Heart left ventricle (tissue), 16 donors: Measurements from ENCODE around the gene KCNQ1. TPM values are rescaled to one million over a fixed set of nuclear protein-coding genes. Genes with fewer than 3 reads are reported as not detected.

ENCODE experiments used
- ATAC-seq, 4 donors: fragments of 200-7000 bp; cut with Tn5 transposase; one replicate each; pipeline ENCODE4 v1.9.1; 2020 to 2022; ENCODE audit warnings: moderate library complexity in 4 of 4, mild to moderate bottlenecking in 3 of 4, moderate number of reproducible peaks in 1 of 4
- DNase-seq, 5 donors: peaks; one replicate each; pipeline ENCODE4 v3.0.0-alpha.2; 2020
- H3K27ac ChIP-seq, 12 donors: fragments of 200-600 bp; sonication (generic) in 4 of 12; one replicate each; pipeline versions ENCODE4 v1.5.0 to v1.8.0; 2016 to 2022; ENCODE audit warnings: mild to moderate bottlenecking in 2 of 12
- H3K27me3 ChIP-seq, 9 donors: fragments of 200-600 bp; sonication (generic) in 2 of 9; one replicate each; pipeline versions ENCODE4 v1.5.1 to v1.8.0; 2016 to 2022; ENCODE audit warnings: mild to moderate bottlenecking in 3 of 9
- H3K36me3 ChIP-seq, 9 donors: fragments of 200-600 bp; sonication (generic) in 2 of 9; one replicate each; pipeline versions ENCODE4 v1.5.0 to v1.8.0; 2018 to 2022; ENCODE audit warnings: mild to moderate bottlenecking in 2 of 9
- H3K4me1 ChIP-seq, 12 donors: fragments of 200-600 bp; sonication (generic) in 4 of 12; one replicate each; pipeline versions ENCODE4 v1.5.0 to v1.8.0; 2016 to 2022; ENCODE audit warnings: mild to moderate bottlenecking in 3 of 12
- H3K4me3 ChIP-seq, 12 donors: fragments of 200-600 bp; sonication (generic) in 4 of 12; one replicate each; pipeline versions ENCODE4 v1.5.0 to v1.8.0; 2017 to 2022; ENCODE audit warnings: mild to moderate bottlenecking in 9 of 12, moderate library complexity in 4 of 12
- H3K9me3 ChIP-seq, 12 donors: fragments of 200-600 bp; sonication (generic) in 4 of 12; one replicate each; pipeline versions ENCODE4 v1.5.0 to v1.8.0; 2016 to 2022; ENCODE audit warnings: mild to moderate bottlenecking in 1 of 12
- CTCF ChIP-seq, 12 donors: fragments of 200-600 bp; sonication (generic) in 4 of 12; IDR thresholded peaks; one replicate each; pipeline versions ENCODE4 v1.5.0 to v1.8.0; 2018 to 2022; ENCODE audit warnings: antibody characterized with exemption in 12 of 12, mild to moderate bottlenecking in 5 of 12
- POLR2A ChIP-seq, 2 donors: fragments of 450-650 bp; IDR thresholded peaks; one replicate each; pipeline ENCODE4 v1.6.1; 2017; ENCODE audit warnings: antibody characterized with exemption in 2 of 2, mild to moderate bottlenecking in 2 of 2, moderate library complexity in 2 of 2
- WGBS, 4 donors: extraction: QIAGEN DNeasy Blood & Tissue Kit in 2 of 4; methylation state at CpG; one replicate each; pipeline versions ENCODE4 v1.1.5 to v1.1.7; 2013 to 2018; 5-methylcytosine and 5-hydroxymethylcytosine counted together
- intact Hi-C, 10 donors: fragments of 100-400 bp; cut with DNase I; formaldehyde crosslinking; loops; one replicate each; pipeline versions ENCODE4 v1.11.1 to v1.14.2; 2022
- polyA plus RNA-seq, 2 donors: library from polyadenylated mRNA; stranded (reverse); fragments of 200-250 nt; gene quantifications; one replicate each; pipeline ENCODE4 v1.2.3, GENCODE V29; 2013
- total RNA-seq, 9 donors: library from RNA; depleted of rRNA in 2 of 9; stranded (reverse); fragments of >200 nt in 2 of 9; fragmentation: NEBNext Ultra II Directional in 3 of 9; extraction: Animal tissue kit (Norgen Biotek cat#: 25700) in 3 of 9; gene quantifications; one replicate each; pipeline versions ENCODE4 v1.1.0 to v1.2.4, GENCODE V29; 2016 to 2023
- donor health status: ischemic (EF 13 %, LVEDD 7.1; RV severe dilation, severe dysfunction).
- donor health status: healthy with polysubstance abuse.
- donor health status: DM: no; HTN: yes; CAD: no.
- donor health status: DM: no; HTN: no; CAD: no.
- donor health status: ischemic (EF 25% LVEDD 6.9; RV normal size, moderate dysfunction).
- donor health status: ischemic (EF 25% LVEDD 5.7; RV mildly dilated, moderate dysfunction).
- donor health status: healthy.
- donor health status: DM: yes; HTN: yes; CAD: no.
- donor health status: ischemic (EF 35%, LVEDD 5.7; RV mildly dilated, moderate dysfunction).
- donor health status: nonischemic (EF 11% LVEDD 7.7; RV severe dilation, severe dysfunction).
- donor health status: DM: yes; HTN: yes; CAD: no.
- donor health status: PGD.
- donor health status: ischemic (EF 29% LVEDD 5.4; RV normal size, mild dysfunction).
- donor health status: nonischemic (EF 23%, LVEDD 6.1; RV moderate dilation, normal function).

Gene KCNQ1
- total and polyA plus RNA-seq, 11 donors = 18.6 to 42.4 (median 31.4) TPM

- no peaks in the 10 kb centered on the region for H3K36me3 ChIP-seq
- no peaks in the 10 kb centered on the region for H3K27me3 ChIP-seq
- H3K27ac ChIP-seq = peak overlapping the region in 9 of 12 donors; percentile 9 to 79 (median 77)
- TF ChIP-seq CTCF (IDR thresholded peaks at IDR 0.05) = no peak
- no peak for TF ChIP-seq POLR2A (IDR thresholded peaks at IDR 0.05)
- peak; percentile 10 to 57 (median 26) for DNase-seq
- no peaks in the 10 kb centered on the region for H3K9me3 ChIP-seq
- intact Hi-C loops = loop anchor here in 6 of 10 donors (5.0 to 10.0 kb wide), 4 partner anchors 35 to 228 kb away; partner anchors contain the start of gene KCNQ1 (in 1 of the 6)
- ATAC-seq = peak in 2 of 4 donors; percentile 3 to 12
- 76 to 83% (median 81%) methylated on average over 9 to 21 of the region's 21 CpGs for WGBS, 4 donors
- H3K4me1 ChIP-seq = peaks cover 0 to 79% (median 53%) of the 10 kb centered on the region in 12 donors
- H3K4me3 ChIP-seq = no peak overlapping the region
Measured at GRCh38 chr11:2512431-2513407, 67.9 kb downstream of the KCNQ1 start.

GRCh38 chr11:2513441-2513840 lies 68.6 kb downstream of the KCNQ1 start:
- Histone ChIP-seq H3K27ac (peak overlapping the region in 3 of 12 donors; percentile 22 to 37 (median 34)), H3K4me1 (peaks cover 0 to 79% (median 53%) of the 10 kb centered on the region in 12 donors), H3K4me3 (no peak overlapping the region), H3K9me3 (no peaks in the 10 kb centered on the region), H3K36me3 (no peaks in the 10 kb centered on the region), H3K27me3 (no peaks in the 10 kb centered on the region)
- intact Hi-C loops = loop anchor here in 6 of 10 donors (5.0 to 10.0 kb wide), 4 partner anchors 36 to 229 kb away; partner anchors contain the start of gene KCNQ1 (in 1 of the 6)
- ATAC-seq = no peak
- WGBS, 4 donors = 87 to 94% (median 90%) methylated on average over 3 to 6 of the region's 6 CpGs
- DNase-seq = peak in 1 of 5 donors; percentile 14
- TF ChIP-seq CTCF (IDR thresholded peaks at IDR 0.05) (no peak), POLR2A (IDR thresholded peaks at IDR 0.05) (no peak)

- peak; percentile 58 to 70 (median 66) for ATAC-seq
- DNase-seq = peak; percentile 37 to 61 (median 57)
- Histone ChIP-seq H3K27ac (peak overlapping the region in 5 of 12 donors; percentile 40 to 70 (median 62)), H3K4me3 (no peak overlapping the region), H3K9me3 (no peaks in the 10 kb centered on the region), H3K27me3 (no peaks in the 10 kb centered on the region), H3K36me3 (no peaks in the 10 kb centered on the region), H3K4me1 (peaks cover 0 to 58% (median 38%) of the 10 kb centered on the region in 12 donors)
- intact Hi-C loops = loop anchor here in 2 of 10 donors (5.0 to 10.0 kb wide), 2 partner anchors 53 to 231 kb away; no protein-coding TSS in a partner anchor
- TF ChIP-seq CTCF (IDR thresholded peaks at IDR 0.05) (no peak), POLR2A (IDR thresholded peaks at IDR 0.05) (no peak)
- whole genome bisulfite sequencing, 4 donors = 71 to 78% (median 74%) methylated on average over 11 to 25 of the region's 25 CpGs
Measured at GRCh38 chr11:2515401-2516275, 70.8 kb downstream of the KCNQ1 start.
